Measurements from ENCODE around the gene EPHB3.

Gene EPHB3

DNA sequence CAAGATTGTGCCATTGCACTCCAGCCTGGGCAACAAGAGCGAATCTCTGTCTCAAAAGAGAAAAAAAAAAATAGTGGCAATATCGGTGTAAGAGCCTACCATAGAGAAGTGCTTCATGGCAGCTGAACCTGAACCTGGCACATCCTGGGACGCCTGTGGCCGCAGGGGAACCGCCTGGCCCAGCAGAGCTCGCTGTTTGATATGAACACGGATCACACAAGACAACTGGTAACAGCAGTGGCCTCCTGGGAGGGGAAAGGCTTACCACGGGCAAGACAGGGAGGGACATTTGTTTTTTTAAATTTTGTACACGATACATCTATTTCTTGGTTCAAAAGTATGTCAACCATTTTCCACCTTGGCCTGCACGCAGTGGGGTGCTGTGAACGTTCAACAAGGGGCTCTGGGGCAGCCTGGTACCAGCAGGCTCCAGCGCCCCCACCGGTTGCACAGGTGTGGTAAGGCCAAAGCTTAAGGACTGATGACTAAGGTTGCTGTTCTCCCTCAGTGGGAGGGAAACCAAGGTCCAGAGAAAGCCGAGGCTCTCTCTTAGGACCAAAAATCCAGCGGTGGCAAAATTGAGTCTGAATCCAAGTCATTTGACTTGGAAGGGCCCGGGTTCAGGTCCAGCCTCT lies 21.7 kb upstream of the EPHB3 start:
- Mint-ChIP-seq H3K27ac (no peak overlapping the region), H3K4me1 (ENCODE audit: low read depth) (peaks cover 5% of the 10 kb centered on the region), H3K27me3 (peaks cover 25% of the 10 kb centered on the region), H3K9me3 (no peaks in the 10 kb centered on the region), H3K4me3 (no peak overlapping the region), H3K36me3 (ENCODE audit: low read depth) (no peaks in the 10 kb centered on the region)

DNA sequence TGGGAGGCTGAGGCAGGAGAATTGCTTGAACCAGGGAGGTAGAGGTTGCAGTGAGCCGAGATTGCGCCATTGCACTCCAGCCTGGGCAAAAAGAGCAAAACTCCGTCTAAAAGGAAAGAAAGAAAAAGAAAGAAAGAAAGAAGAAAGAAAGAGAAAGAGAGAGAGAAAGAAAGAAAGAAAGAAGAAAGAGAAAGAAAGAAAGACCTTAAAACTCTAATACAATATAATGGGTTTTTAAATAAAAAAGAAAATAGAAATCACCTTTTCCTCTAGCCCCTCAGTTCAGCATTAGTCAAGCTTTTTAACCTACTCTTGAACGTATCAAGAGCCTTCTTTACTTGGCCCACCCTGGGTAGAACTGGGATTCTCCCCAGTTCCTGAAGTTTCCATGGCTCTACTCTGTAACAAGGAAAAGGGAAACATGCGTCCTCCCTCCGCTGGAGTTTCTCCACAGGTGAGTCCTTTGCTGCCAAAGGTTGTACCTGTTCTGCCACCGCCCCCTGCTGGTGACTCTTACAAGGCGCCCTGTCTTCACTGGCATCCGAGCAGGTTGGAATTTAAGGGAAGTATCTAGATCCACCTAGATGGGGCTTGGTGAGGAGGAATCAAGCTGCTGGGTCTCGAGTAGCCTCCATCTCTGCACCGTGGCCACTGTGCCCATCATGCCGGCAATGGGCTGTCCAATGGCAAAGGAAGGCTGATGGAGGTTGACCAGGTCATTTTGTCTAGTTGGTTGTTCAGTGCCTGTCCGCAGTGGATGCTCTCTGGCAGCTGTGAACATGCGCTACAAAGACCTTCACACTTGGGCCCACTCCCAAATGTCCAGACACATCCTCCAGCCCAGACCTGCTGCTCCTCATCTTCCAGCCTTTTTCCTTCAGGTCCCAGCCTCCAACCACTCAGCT lies 20.6 kb upstream of the EPHB3 start:
- peaks cover 21% of the 10 kb centered on the region for H3K27me3 Mint-ChIP-seq
- peaks cover 5% of the 10 kb centered on the region for H3K4me1 Mint-ChIP-seq (ENCODE audit: low read depth)
- H3K4me3 Mint-ChIP-seq = no peak overlapping the region
- no peak overlapping the region for H3K27ac Mint-ChIP-seq
- no peaks in the 10 kb centered on the region for H3K9me3 Mint-ChIP-seq
- H3K36me3 Mint-ChIP-seq (ENCODE audit: low read depth) = no peaks in the 10 kb centered on the region

DNA sequence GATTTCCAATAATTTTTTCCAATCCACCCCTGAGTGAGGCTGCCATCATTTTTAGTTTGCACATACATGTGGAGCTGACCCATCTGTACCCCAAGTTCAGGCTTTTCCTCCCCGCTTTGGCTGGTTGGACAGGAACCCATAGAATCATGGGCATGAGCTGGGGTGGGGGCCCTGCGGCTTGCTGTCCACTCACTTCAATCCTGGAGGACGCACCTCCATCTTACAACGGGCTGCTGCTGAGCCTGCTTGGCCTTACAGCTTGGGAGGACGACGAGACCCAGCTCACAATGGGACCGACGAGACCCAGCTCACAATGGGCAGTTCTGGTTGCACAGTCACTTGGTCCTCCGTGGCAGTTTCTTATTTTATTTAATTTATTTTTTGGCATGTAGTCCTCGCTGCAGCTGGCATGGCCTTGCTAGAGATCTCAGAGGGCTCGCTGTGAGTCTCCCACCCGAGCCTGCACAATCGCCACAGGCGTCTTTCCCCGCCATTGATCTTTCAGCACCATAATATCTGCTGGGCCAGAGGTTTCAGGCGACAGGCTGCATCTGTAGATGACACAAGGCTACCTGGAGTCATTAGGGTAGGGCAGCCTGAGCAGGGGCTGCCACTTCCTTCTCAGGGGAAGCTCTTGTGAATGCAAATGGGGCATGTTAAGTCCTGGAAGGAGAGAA lies 19.6 kb upstream of the EPHB3 start:
- Mint-ChIP-seq H3K4me3 (no peak overlapping the region), H3K4me1 (ENCODE audit: low read depth) (peaks cover 5% of the 10 kb centered on the region), H3K9me3 (no peaks in the 10 kb centered on the region), H3K27ac (no peak overlapping the region), H3K36me3 (ENCODE audit: low read depth) (no peaks in the 10 kb centered on the region), H3K27me3 (peaks cover 21% of the 10 kb centered on the region)

DNA sequence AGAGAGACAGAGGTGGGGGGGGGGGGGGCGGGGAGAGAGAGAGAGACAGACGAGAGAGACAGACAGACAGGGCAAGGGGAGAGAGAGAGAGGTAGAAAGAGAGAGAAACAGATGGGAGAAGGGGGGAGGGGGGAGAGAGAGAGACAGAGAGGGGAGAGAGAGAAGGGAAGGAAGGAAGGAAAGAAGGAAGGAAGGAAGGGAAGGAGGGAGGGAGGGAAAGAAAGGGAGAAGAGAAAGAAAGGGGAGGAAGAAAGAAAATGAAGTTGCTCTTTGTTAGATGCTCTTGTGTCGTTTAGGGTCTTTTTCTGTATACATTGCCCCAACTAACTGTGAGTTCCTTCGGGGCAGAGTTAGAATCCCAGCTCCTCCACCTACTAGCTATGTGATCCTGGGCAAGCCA lies 19.0 kb upstream of the EPHB3 start:
- Mint-ChIP-seq H3K36me3 (ENCODE audit: low read depth) (no peaks in the 10 kb centered on the region), H3K4me1 (ENCODE audit: low read depth) (peaks cover 5% of the 10 kb centered on the region), H3K4me3 (no peak overlapping the region), H3K27ac (no peak overlapping the region), H3K9me3 (no peaks in the 10 kb centered on the region), H3K27me3 (peaks cover 21% of the 10 kb centered on the region)

DNA sequence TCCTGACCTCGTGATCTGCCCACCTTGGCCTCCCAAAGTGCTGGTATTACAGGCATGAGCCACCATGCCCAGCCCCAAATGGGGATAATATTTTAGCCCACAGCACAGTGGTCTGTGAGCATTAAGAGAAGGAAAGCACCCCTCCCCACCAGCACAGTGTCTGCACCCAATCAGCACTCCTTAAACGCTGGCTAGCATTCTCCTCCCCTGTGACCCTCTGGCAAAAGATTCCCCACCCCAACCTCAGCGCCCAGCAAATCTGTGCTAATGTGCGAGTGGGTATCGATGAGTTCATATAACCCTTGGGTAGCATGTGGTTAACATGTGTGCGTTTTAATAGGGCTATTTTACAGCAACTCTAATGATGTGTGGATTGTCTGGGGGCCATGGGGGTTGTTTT lies 18.3 kb upstream of the EPHB3 start:
- Mint-ChIP-seq H3K4me3 (no peak overlapping the region), H3K27me3 (peaks cover 21% of the 10 kb centered on the region), H3K9me3 (no peaks in the 10 kb centered on the region), H3K36me3 (ENCODE audit: low read depth) (no peaks in the 10 kb centered on the region), H3K27ac (no peak overlapping the region), H3K4me1 (ENCODE audit: low read depth) (peaks cover 5% of the 10 kb centered on the region)

DNA sequence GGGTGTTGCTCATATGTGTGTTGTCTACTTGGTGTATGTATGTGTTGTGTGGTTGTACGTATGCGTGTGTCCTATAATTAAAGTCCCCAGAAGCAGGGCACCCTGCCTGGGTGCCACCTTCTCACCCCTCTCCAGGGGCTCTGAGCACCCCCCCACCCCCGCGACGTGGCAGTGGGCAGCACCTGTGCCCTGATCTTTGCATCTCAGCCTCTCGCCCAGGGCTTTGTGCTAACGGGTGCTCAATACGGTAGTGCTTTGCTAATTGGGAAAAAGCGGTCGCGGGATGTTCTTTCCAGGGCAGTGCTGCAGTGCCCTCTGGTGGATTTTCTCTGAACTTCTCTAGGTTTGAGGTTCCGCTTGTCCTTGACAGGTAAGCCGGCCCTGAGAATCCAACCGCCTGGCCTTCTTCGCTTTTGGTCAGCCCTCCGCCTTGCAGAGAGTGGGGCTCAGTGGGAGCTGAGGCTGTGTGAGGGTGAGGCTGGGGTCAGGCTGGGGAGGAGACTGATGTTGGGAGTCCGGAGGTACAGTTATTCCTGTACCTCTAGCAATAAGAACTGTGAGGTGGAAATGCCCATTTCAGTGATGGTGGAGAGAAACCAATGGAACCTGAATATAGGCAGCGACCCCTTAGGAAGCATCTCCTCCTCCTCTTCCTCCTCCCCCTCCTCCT lies 17.6 kb upstream of the EPHB3 start:
- peaks cover 5% of the 10 kb centered on the region for H3K4me1 Mint-ChIP-seq (ENCODE audit: low read depth)
- H3K9me3 Mint-ChIP-seq = no peaks in the 10 kb centered on the region
- no peak overlapping the region for H3K4me3 Mint-ChIP-seq
- peaks cover 21% of the 10 kb centered on the region for H3K27me3 Mint-ChIP-seq
- H3K27ac Mint-ChIP-seq = no peak overlapping the region
- H3K36me3 Mint-ChIP-seq (ENCODE audit: low read depth) = no peaks in the 10 kb centered on the region

DNA sequence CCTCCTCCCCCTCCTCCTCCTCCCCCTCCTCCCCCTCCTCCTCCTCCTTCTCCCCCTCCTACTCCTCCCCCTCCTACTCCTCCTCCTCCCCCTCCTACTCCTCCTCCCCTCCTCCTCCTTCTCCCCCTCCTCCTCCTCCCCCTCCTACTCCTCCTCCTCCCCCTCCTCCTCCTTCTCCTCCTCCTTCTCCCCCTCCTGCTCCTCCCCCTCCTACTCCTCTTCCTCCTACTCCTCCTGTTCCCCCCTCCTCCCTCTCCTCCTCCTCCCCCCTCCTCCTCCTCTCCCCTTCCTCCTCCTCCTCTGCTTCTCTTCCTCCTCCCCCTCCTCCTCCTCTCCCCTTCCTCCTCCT lies 17.1 kb upstream of the EPHB3 start:
- Mint-ChIP-seq H3K27ac (no peak overlapping the region), H3K4me3 (no peak overlapping the region), H3K9me3 (no peaks in the 10 kb centered on the region), H3K27me3 (peaks cover 21% of the 10 kb centered on the region), H3K4me1 (ENCODE audit: low read depth) (peaks cover 5% of the 10 kb centered on the region), H3K36me3 (ENCODE audit: low read depth) (no peaks in the 10 kb centered on the region)

DNA sequence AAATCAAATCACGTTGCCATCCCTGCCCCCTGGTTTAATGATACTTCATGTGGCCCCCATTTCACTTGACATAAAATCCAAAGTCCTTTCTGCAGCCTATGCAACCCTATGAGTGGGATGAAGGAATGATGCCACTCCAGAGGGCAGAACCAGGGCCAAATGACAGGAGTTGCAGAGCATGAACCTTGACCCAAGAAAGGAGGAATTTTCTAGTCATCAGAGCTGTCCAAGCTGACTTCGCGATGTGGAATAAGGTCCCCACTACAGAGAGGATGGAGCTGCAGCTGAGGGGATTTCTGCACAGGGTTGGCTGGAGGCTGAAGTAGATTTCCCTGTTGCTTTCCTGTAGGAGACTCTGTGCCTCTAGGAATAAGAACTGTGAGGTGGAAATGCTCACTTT lies 15.8 kb upstream of the EPHB3 start:
- Mint-ChIP-seq H3K4me1 (ENCODE audit: low read depth) (peaks cover 5% of the 10 kb centered on the region), H3K36me3 (ENCODE audit: low read depth) (no peaks in the 10 kb centered on the region), H3K4me3 (no peak overlapping the region), H3K27ac (no peak overlapping the region), H3K27me3 (peaks cover 13% of the 10 kb centered on the region), H3K9me3 (no peaks in the 10 kb centered on the region)

DNA sequence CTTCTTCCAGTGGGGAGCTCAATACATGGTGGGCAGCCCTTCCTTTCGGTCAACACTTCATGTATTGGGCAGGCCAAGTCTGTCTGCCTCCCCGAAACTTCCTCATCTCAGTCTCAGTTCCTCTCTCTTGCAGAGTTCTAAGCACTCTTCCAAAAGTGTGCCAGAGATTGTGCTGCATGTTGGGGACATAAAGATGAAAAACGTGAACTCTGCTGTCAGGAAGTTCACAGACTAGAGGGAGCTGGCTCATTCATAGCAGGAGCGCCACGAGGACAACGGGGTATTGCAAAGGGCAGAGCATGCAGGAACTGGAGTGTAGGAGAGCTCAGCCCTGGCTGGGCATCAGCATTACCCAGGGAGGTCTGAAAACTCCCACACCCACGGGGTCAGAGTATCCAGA lies 15.3 kb upstream of the EPHB3 start:
- Mint-ChIP-seq H3K27ac (no peak overlapping the region), H3K9me3 (no peaks in the 10 kb centered on the region), H3K36me3 (ENCODE audit: low read depth) (no peaks in the 10 kb centered on the region), H3K4me1 (ENCODE audit: low read depth) (peaks cover 5% of the 10 kb centered on the region), H3K4me3 (no peak overlapping the region), H3K27me3 (peaks cover 9% of the 10 kb centered on the region)

DNA sequence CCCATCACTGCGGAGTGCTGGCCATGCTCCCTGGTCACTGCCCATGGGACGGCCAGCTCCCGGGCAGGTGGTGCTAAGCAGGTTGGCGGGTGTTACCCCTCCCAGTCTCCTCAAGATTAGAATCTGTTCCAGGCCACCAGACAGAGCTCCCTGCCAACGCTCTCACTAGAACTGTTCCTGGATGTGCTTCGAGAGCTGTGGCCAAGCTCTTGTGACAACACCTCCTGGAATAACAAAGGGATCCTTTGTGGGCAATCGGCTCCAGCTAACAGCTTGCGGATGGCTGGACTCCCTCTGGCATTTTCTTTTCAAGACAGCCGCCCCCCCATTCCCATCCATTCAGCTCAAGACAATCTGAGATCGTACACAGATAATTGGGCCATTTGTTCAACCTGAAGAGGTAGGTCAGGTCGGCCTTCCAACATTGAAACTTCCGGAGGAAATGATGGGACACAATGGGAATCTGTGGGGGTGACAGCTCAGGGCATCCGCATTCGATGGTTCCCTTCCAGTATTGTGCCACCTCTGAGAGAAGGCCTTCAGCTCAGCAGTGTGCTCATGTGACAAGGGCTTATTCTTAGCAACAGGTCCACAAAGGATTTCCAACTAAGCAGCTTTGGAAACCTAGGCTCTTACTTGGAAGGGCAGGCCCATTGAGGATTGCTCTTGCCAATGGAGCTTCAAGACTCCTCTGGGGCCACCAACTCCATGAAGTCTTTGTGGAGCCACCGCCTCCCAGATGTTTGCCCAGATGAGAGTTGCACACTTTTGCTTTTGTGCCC lies 11.6 kb upstream of the EPHB3 start:
- H3K4me1 Mint-ChIP-seq (ENCODE audit: low read depth) = no peaks in the 10 kb centered on the region
- no peak overlapping the region for H3K27ac Mint-ChIP-seq
- H3K4me3 Mint-ChIP-seq = no peak overlapping the region
- H3K36me3 Mint-ChIP-seq (ENCODE audit: low read depth) = no peaks in the 10 kb centered on the region
- peaks cover 8% of the 10 kb centered on the region for H3K27me3 Mint-ChIP-seq
- H3K9me3 Mint-ChIP-seq = no peaks in the 10 kb centered on the region

DNA sequence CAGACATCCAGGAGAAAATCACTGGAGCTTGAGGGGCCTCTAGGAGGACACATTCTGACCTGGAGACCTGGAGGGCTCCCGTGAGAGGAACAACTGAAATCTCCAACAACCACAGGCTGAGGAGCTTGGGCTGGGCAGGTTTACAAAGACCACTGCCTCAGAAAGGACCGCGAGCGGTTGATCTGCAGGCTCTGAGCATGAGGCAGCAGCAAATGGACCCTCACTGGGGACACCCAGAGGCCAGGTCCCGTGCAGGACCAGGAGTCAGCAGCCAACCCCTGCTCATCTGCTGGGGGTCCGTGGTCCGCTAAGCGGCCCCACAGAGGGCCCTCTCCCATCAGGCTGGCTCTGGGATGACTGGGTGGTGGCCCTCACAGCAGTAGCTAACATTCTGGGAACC lies 10.5 kb upstream of the EPHB3 start:
- Mint-ChIP-seq H3K4me3 (no peak overlapping the region), H3K9me3 (no peaks in the 10 kb centered on the region), H3K4me1 (ENCODE audit: low read depth) (peaks cover 6% of the 10 kb centered on the region), H3K27ac (no peak overlapping the region), H3K27me3 (peaks cover 8% of the 10 kb centered on the region), H3K36me3 (ENCODE audit: low read depth) (no peaks in the 10 kb centered on the region)

DNA sequence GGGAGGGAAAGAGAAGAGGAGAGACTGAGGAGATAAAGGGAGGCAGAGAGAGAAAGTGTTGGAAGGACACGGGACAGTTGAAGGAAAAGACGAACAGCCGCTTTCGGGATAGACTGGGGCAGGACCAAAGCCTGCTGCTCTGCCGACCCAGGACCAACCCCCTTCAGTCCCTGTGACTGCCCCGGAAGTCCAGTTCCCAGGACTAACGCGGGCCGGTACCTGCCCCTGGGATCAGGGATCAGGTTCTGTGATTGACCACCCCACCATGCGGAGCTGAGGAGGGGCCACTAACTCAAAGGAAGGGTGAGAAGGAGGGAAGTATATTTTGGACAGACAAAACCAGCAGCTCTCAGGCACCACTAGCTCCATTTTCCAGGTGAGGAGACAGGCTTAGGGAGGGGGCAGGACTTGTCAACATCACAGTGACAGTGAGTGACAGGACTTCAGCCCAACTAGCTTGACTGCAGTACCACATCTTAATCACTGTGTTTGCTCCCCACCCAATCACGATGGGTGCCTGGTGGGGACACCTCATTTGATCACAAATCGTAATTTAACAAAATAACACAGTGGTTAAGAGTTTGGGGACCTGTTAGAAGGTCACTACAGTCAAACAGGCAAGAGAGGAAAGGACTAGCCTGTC lies 9.8 kb upstream of the EPHB3 start:
- H3K4me1 Mint-ChIP-seq (ENCODE audit: low read depth) = peaks cover 12% of the 10 kb centered on the region
- H3K36me3 Mint-ChIP-seq (ENCODE audit: low read depth) = no peaks in the 10 kb centered on the region
- H3K9me3 Mint-ChIP-seq = no peaks in the 10 kb centered on the region
- no peak overlapping the region for H3K27ac Mint-ChIP-seq
- no peak overlapping the region for H3K4me3 Mint-ChIP-seq
- H3K27me3 Mint-ChIP-seq = peaks cover 8% of the 10 kb centered on the region

DNA sequence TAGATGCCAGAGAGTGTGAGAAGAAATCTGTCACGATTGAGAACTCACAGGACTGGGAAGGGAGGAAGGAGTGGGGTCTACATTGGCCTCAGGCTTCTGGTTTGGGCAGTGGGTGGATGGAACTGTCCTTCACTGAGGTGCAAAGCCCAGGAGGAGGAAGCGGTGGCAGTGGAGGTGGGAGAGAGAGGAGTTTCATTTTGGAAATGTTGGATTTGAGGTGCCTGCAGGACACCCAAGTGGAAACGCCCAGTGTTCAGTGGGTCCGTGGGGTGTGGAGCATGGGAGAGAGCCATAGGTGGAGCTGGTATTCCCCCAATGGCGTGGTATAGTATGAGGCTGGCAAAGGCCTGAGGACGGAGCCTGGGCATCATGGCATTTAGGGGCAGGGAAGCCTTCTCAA lies 9.3 kb upstream of the EPHB3 start:
- no peaks in the 10 kb centered on the region for H3K36me3 Mint-ChIP-seq (ENCODE audit: low read depth)
- peaks cover 11% of the 10 kb centered on the region for H3K27me3 Mint-ChIP-seq
- no peaks in the 10 kb centered on the region for H3K9me3 Mint-ChIP-seq
- peaks cover 13% of the 10 kb centered on the region for H3K4me1 Mint-ChIP-seq (ENCODE audit: low read depth)
- no peak overlapping the region for H3K4me3 Mint-ChIP-seq
- H3K27ac Mint-ChIP-seq = no peak overlapping the region

DNA sequence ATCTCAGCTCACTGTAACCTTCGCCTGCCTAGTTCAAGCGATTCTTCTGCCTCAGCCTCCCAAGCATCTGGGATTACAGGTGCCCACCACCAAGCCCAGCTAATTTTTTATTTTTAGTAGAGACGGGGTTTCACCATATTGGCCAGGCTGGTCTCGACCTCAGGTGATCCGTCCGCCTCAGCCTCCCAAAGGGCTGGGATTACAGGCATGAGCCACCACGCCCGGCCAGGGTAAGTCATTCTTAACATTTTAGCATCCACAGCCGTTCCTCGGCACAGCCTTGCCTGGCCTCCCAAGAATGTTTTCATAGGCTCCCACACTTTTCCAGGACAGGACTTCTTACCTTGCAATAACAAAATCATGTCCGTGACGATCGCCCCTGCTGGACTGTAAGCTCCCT lies 8.7 kb upstream of the EPHB3 start:
- no peak overlapping the region for H3K27ac Mint-ChIP-seq
- H3K9me3 Mint-ChIP-seq = no peaks in the 10 kb centered on the region
- no peak overlapping the region for H3K4me3 Mint-ChIP-seq
- H3K4me1 Mint-ChIP-seq (ENCODE audit: low read depth) = peaks cover 16% of the 10 kb centered on the region
- H3K27me3 Mint-ChIP-seq = peaks cover 17% of the 10 kb centered on the region
- H3K36me3 Mint-ChIP-seq (ENCODE audit: low read depth) = no peaks in the 10 kb centered on the region

Measured in stimulated activated naive CD8-positive, alpha-beta T cell treated with anti-CD3 and anti-CD28 coated beads, Interleukin-15, Interleukin-2, amounts not matched to agents 100 ng/mL and 50 ng/mL, for 24 hours (primary cell).